Measurements from ENCODE around the gene SLX4IP. TPM values are rescaled to one million over a fixed set of nuclear protein-coding genes. Genes with fewer than 3 reads are reported as not detected.

SLX4IP gene
- total and polyA plus RNA-seq, 2 donors (not counting 3 experiments of a cell fraction or from before 2014, with no cell fraction given): 1.9 to 4.5 TPM

DNA sequence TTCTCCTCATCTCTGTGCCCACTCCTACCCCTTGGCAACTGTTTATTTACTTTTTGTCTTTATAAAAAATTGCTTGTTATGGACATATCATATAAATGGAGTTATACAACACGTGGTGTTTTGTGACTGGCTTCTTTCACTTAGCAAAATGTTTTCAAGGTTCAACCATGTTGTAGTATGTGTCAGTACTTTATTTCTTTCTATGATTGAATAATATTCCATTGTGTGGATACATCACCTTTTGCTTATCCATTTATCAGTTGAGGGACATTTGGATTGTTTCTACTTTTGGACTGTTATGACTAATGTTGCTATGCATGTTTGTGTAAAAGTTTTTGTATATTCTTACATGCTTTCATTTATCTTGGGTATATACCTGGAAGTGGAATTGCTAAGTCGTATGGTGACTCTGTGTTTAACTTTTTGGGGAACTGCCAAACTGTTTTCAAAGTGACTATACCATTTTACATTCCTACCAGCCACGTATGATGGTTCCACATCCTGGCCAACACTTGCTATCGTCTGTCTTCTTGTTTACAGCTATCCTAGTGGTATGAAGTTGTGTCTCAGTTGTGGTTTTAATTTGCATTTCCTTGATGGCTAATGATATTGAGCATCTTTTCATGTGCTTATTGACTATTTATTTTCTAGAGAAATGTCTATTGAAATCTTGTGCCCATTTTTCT lies 84.4 kb downstream of the SLX4IP start:
- Histone ChIP-seq H3K9me3 (replicated peaks; ENCODE audit: control insufficient read depth, insufficient read depth, low read length) (no peaks in the 10 kb centered on the region), H3K4me3 (replicated peaks in 1 of 3; ENCODE audit: insufficient read depth in 1 of 3, low read depth in 1 of 3, low read length in 3 of 3) (no peak overlapping the region), H3K36me3 (ENCODE audit: control insufficient read depth in 2 of 2, extremely low read depth in 1 of 2, insufficient read depth in 2 of 2, low read length in 2 of 2) (no peaks in the 10 kb centered on the region), H3K27ac (ENCODE audit: insufficient read depth, low read depth, low read length) (no peak overlapping the region), H3K79me2 (ENCODE audit: control insufficient read depth, insufficient read depth, low read length) (no peaks in the 10 kb centered on the region), H3K4me1 (ENCODE audit: control insufficient read depth, extremely low read depth, insufficient read depth, low read length) (peaks cover 28% of the 10 kb centered on the region), H4K20me1 (replicated peaks; ENCODE audit: control insufficient read depth, extremely low read depth, insufficient read depth, low read length) (no peaks in the 10 kb centered on the region), H3K27me3 (ENCODE audit: control insufficient read depth in 2 of 2, insufficient read depth in 2 of 2, low read length in 2 of 2) (no peaks in the 10 kb centered on the region), H3K9me1 (replicated peaks; ENCODE audit: control insufficient read depth, extremely low read depth, insufficient read depth, low read length) (no peaks in the 10 kb centered on the region), H3K4me2 (ENCODE audit: insufficient read depth, low read length) (no peak overlapping the region), H2AFZ (ENCODE audit: low read depth, low read length) (no peak overlapping the region), H3K9ac (replicated peaks; ENCODE audit: extremely low read depth, insufficient read depth, low read length) (no peak overlapping the region)
- intact Hi-C loops (cut with micrococcal nuclease): loop anchor here (10.0 kb wide), 1 partner anchor 305 kb away; the partner anchor contains the start of gene SNAP25
- DNase-seq (ENCODE audit: low read depth, low spot score) (no peak), FAIRE-seq (no peak)
- BruUV-seq (replicated peaks): no TSS peak
- ChIA-PET CTCF (no interaction called here), POLR2A (no interaction called here)
- TF ChIP-seq MYC (IDR thresholded peaks at IDR 0.05; ENCODE audit: low read depth, low read length): no peak
- no peak for TF ChIP-seq GATA2 (IDR thresholded peaks at IDR 0.05; ENCODE audit: insufficient read depth, insufficient read length, low read depth, low read length)
- no peak for TF ChIP-seq POLR2A (IDR thresholded peaks at IDR 0.05; ENCODE audit: low read depth, low read length)
- TF ChIP-seq CTCF (IDR thresholded peaks at IDR 0.05; ENCODE audit: extremely low read depth in 1 of 2, insufficient read depth in 1 of 2, low read depth in 1 of 2, low read length in 2 of 2): no peak
- TF ChIP-seq MAX (IDR thresholded peaks at IDR 0.05; ENCODE audit: insufficient read depth, insufficient read length): no peak
- TF ChIP-seq FOS (IDR thresholded peaks at IDR 0.05; ENCODE audit: borderline replicate concordance, insufficient read depth, low read length): no peak
- TF ChIP-seq JUN (IDR thresholded peaks at IDR 0.05; ENCODE audit: borderline replicate concordance, insufficient read depth, insufficient read length, low read depth): no peak
- TF ChIP-seq EZH2 (IDR thresholded peaks at IDR 0.05; ENCODE audit: borderline replicate concordance, low read depth, low read length, severe bottlenecking): no peak
- TF ChIP-seq POLR2AphosphoS5 (IDR thresholded peaks at IDR 0.05; ENCODE audit: insufficient read depth, low read depth, low read length): no peak
- dilution Hi-C loops (cut with MboI; ENCODE audit: extremely low pct_ligation_motif_present, low sequenced_read_pairs): no loop called here
